GM18517 (cell line): Measurements from ENCODE around the gene HPS1.

Source experiments
- ATAC-seq: cut with Tn5 transposase; IDR thresholded peaks from one replicate; pipeline ENCODE4 v1.9.1; 2021; ENCODE audit warnings: mild to moderate bottlenecking, moderate library complexity; ENCODE audit not compliant: unreplicated experiment

Gene HPS1

DNA sequence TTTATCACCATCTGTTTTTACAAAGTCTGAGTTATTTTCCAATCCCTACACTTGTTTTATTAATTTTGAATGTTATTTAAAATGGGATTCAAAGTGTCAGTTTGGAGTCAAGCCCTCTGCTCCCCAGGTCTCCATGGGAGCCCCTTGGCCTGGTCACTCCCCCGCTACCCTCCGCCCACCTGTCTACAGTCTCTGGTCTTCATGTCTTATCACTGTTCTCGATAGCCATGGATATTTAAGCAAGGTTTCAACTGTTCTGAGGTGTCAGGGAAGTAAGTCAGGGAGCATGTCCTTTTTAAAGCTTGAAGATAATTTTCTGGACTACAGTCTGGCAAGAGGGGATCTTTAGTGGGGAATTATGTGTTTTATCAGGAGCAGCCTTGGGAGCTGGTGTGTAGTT lies 19.1 kb upstream of the HPS1 start:
- no peak for ATAC-seq

GRCh38 chr10:98463976-98464754 lies 17.4 kb upstream of the HPS1 start:
- ATAC-seq = no peak

DNA sequence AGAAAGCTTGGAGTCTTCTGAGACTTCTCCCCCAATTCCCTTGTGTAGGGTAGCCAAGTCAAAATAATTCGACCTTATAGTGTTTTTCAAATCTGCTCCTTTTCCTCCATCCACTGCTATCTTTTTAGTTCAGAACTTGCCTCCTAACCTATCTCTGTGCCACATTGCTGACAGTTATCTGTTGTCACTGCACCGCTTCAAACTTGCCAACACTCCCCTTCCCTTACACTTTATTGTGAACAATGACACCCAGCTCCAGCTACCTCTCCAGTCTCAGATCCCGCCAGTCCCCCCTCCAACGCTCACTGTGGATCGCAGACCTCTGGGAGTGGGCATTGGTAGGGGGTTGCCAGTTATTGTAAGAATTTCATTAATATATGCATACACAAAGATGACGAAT lies 16.3 kb upstream of the HPS1 start:
- ATAC-seq = no peak

DNA sequence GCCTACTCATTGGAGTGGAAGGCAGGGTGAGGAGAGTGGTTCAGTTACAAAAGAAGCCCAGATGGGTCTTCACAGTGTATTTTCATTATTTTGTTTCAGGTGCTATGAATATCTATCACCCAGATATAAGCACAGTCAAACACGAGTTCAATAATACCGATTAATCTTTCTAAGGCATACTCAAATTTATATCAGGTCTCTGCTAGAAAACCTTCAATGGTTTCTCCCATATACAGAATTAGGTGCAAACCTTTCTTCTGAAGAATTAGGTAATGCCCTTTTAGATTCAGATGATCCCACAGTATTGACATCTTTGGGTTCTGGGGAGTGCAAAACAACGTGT lies 14.7 kb upstream of the HPS1 start:
- ATAC-seq = no peak

DNA sequence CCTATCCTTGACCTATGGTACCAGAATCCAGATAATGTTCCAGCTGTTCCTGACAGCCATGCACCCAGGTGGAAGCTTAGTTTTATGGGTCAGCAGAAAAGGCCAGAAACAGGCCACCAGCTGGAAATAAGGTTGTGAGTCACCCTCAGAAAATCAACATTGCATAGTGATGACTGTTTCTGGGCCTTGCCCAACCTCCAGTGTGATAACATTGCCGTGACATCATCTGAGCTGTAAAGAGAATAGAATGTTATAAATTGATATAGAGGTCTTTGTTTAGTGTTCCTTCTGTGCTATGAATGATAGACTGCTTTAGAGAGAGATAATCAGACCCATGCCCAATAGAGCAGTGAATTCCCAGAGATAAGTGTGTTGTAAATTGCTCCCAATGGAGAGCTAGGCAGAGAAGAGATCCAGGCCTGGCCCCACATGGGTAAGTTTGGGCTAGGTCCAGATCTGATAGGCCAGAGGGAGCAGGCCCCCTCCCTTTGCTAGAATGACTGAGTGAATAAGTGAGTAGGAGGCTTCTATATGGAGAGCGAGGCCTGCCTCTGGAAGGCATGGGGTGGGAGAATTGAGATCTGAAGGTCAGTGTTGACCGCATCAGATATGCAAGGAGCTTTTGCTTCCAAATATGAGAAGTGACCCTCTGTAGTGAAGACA lies 14.2 kb upstream of the HPS1 start:
- no peak for ATAC-seq

DNA sequence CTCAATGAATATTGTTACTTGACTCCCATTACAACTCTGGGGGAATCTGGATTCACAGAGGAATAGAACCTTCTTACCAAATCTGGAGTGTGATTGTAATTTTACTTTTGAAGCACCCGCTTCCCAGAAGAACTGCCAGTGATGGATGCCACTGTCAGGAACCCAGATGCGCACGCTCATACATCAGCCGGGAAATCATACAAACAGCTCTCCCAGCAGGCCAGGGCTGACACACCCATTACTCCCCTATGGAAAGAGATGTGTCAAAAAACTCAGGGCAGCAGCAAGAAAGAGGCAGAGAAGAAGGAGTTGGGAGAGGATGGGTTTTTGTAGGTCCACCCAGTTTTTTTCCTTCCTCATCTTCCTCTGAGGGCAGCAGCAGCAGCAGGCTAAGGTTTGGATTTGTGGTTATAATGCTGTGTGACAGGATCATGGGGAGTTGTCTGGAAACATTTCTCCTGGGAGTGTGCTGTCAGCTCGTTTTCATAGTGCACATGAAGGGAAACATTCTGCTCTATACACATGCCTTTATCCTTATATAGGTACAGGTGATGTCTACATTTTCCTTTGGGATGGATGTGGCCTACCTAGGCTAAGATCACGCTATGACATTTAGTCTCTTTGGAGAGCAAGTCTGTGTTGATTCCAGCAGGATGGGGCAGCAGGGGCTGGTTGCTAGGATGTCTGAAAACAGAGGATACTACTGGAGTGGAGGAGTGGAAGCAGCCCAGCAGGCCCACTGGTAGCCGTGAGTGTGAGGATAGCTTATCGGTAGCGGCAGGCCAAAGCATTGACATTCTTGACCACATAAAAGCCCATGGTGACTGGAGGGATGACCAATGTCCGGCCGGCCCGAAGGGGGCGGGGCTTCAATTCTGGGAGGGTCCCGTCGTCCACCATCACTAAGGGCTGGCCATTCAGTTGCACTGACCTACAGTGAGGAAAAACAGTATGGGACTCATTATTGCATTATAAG lies 12.4 kb upstream of the HPS1 start:
- no peak for ATAC-seq

GRCh38 chr10:98457721-98458120 lies 11.0 kb upstream of the HPS1 start:
- ATAC-seq = no peak

DNA sequence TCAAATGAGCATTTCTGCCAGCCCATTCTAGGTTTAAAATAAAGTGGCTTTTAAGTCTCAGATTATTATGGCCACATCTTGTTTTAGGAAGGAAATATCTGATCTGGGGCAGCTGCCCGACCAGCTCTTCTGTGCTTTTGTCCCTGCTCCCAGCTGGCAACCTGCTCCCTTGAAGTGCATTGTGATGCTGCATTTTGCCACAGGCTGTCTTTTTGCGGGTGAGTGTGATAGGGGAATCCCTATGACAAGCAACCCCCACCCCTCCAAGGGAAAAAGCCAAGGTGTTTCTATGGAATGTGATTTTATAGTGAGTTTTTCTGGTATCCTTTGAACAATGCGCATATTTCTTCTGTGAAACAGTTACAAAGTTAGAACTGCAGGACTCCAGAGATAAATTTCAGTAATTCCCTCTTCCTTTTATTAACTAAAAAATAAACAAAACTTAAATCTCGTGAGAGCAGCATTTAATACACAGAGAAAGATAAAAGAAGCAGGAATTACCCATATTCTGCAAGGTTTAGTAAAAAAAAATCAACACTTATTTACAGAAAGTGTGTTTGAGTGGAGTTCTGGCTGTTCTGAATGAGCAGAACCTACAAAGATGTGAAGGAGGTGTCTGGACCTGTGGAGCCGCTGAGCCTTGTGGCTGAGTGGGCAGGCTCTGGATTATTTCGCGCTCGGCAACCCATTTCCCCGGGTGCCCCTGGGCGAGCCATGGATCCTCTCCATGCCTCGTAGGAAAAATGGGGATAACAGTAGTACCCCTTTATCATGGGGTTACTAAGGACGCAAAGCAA lies 10.1 kb upstream of the HPS1 start:
- ATAC-seq = no peak

DNA sequence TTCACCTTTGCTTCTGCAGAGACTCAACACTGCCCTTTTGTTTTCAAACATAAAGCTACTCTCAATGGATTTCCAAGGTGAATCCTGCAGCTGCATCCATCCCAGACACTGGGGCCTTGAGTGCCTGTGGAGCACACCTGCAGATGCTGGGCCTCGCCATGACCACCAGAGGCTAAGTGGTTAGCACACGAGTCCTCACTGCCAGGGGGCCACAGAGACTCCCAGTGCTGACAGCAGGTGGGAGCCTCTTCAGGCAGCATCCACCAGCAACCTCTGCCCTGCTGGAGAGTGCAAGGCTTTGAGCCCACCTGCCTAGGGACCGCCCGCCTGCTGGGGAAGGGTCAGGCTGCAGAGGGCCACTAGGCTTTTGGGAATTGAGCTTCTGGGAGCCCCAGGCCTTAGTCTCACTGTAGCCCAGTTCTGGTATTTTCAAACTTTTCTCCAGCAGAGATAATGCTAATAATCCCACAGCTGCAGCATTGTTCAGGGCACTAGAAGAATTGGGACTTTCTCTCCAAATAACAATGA lies 9.4 kb upstream of the HPS1 start:
- ATAC-seq = no peak

DNA sequence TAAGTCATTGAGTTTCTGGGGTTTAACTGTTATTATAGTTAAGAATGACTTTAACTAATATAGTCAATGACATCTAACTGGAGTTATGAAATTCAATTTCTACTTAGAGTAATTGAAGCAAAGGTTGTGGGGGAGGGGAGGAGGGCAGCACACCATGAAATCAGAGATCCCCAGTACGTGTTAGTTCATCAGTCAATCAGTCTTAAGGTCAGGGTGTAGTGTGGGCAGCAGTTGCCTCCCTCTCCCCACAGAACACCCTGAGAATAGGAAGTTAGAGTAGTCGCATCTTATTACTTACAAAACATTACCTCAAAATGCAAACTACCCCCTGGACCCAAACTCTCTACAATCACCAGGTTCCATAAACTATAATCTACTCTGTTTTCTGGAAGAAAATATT lies 7.0 kb upstream of the HPS1 start:
- ATAC-seq = no peak

DNA sequence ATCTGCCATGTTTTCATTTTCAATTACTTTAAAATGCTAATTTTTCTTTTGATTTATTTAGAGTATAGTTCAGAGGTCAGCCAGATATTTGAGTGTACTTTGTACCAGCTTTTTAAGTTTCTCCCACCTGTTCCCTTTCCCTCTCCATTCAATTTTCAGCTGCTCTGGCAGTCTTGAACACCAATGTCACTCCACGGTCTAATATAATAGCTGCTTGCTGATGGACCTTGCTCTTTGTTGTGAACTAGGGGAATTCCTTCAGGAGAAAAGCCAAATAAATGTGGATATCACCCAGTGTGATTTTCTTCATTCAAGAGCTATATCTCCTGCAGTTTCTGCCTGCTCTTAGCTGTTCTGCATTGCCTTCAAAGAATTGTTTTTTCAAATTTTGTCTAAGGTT lies 3.9 kb upstream of the HPS1 start:
- ATAC-seq = no peak

GRCh38 chr10:98449287-98449686 lies 2.6 kb upstream of the HPS1 start:
- no peak for ATAC-seq

- ATAC-seq = peak; percentile 31
Measured at GRCh38 chr10:98446151-98446660, 529 bp downstream of the HPS1 start.

- no peak for ATAC-seq
Measured at GRCh38 chr10:98445200-98445812, 1.4 kb downstream of the HPS1 start.

GRCh38 chr10:98444314-98445006 lies 2.3 kb downstream of the HPS1 start:
- ATAC-seq = no peak

DNA sequence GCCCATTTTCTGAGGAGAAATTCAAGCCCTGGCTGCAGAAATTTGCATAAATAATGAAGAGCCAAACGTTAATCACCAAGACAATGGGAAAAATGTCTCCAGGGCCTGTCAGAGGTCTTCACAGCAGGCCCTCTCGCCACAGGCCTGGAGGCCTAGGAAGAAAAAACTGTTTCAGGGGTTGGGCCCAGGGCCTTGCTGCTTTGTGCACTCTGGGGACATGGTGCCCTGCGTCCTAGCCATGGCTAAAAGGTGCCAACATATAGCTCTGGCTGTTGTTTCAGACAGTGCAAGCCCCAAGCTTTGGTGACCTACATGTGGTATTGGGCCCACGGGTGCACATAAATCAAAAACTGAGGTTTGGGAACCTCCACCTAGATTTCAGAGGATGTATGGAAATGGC lies 8.0 kb downstream of the HPS1 start:
- no peak for ATAC-seq

- ATAC-seq = no peak
Measured at GRCh38 chr10:98436704-98437103, 10.0 kb downstream of the HPS1 start.

- ATAC-seq = no peak
Measured at GRCh38 chr10:98435178-98435577, 11.6 kb downstream of the HPS1 start.
